PFSK-1 (cell line): ENCODE data around the gene B3GNT4.

ENCODE experiments used
- FOXP2 ChIP-seq: optimal IDR thresholded peaks from 2 replicates; pipeline ENCODE3; 2011; ENCODE audit warnings: borderline replicate concordance, control low read depth, inconsistent platforms; ENCODE audit not compliant: insufficient read depth; ENCODE audit errors: extremely low read length, extremely low read depth
- POLR2AphosphoS5 ChIP-seq: IDR thresholded peaks from 2 replicates; pipeline ENCODE4 v1.6.1; 2012; ENCODE audit warnings: low read depth, mild to moderate bottlenecking, control low read depth, low read length, moderate library complexity
- SIN3A ChIP-seq: IDR thresholded peaks from 2 replicates; pipeline ENCODE4 v1.6.1; 2012; ENCODE audit warnings: mild to moderate bottlenecking, low read length, moderate library complexity, borderline replicate concordance; ENCODE audit not compliant: insufficient read depth
- TAF1 ChIP-seq: IDR thresholded peaks from 2 replicates; pipeline ENCODE4 v1.6.1; 2012; ENCODE audit warnings: low read length, control low read depth, borderline replicate concordance; ENCODE audit not compliant: insufficient read depth
- TF ChIP-seq, protein P1 (sequence below), 2 experiments: IDR thresholded peaks; 2 replicates each; pipeline versions ENCODE4 v1.6.1 to v1.8.0; 2011 to 2012; ENCODE audit warnings: low read depth in 2 of 2, low read length in 2 of 2, control low read depth in 1 of 2, inconsistent platforms in 1 of 2, mild to moderate bottlenecking in 1 of 2, moderate library complexity in 1 of 2; ENCODE audit not compliant: insufficient read depth in 1 of 2

Gene B3GNT4

GRCh38 chr12:122206976-122207375, 3.5 kb downstream of the B3GNT4 start:
- TF ChIP-seq TAF1: no peak
- no peak for TF ChIP-seq SIN3A
- TF ChIP-seq FOXP2: no peak
- no peak for TF ChIP-seq POLR2AphosphoS5
- TF ChIP-seq, protein P1, sequence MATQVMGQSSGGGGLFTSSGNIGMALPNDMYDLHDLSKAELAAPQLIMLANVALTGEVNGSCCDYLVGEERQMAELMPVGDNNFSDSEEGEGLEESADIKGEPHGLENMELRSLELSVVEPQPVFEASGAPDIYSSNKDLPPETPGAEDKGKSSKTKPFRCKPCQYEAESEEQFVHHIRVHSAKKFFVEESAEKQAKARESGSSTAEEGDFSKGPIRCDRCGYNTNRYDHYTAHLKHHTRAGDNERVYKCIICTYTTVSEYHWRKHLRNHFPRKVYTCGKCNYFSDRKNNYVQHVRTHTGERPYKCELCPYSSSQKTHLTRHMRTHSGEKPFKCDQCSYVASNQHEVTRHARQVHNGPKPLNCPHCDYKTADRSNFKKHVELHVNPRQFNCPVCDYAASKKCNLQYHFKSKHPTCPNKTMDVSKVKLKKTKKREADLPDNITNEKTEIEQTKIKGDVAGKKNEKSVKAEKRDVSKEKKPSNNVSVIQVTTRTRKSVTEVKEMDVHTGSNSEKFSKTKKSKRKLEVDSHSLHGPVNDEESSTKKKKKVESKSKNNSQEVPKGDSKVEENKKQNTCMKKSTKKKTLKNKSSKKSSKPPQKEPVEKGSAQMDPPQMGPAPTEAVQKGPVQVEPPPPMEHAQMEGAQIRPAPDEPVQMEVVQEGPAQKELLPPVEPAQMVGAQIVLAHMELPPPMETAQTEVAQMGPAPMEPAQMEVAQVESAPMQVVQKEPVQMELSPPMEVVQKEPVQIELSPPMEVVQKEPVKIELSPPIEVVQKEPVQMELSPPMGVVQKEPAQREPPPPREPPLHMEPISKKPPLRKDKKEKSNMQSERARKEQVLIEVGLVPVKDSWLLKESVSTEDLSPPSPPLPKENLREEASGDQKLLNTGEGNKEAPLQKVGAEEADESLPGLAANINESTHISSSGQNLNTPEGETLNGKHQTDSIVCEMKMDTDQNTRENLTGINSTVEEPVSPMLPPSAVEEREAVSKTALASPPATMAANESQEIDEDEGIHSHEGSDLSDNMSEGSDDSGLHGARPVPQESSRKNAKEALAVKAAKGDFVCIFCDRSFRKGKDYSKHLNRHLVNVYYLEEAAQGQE (IDR thresholded peaks at IDR 0.05; ENCODE audit: insufficient read depth in 1 of 2, low read depth in 2 of 2, low read length in 2 of 2): no peak

GRCh38 chr12:122207391-122207790, 3.9 kb downstream of the B3GNT4 start:
- TF ChIP-seq TAF1: no peak
- TF ChIP-seq SIN3A: no peak

DNA sequence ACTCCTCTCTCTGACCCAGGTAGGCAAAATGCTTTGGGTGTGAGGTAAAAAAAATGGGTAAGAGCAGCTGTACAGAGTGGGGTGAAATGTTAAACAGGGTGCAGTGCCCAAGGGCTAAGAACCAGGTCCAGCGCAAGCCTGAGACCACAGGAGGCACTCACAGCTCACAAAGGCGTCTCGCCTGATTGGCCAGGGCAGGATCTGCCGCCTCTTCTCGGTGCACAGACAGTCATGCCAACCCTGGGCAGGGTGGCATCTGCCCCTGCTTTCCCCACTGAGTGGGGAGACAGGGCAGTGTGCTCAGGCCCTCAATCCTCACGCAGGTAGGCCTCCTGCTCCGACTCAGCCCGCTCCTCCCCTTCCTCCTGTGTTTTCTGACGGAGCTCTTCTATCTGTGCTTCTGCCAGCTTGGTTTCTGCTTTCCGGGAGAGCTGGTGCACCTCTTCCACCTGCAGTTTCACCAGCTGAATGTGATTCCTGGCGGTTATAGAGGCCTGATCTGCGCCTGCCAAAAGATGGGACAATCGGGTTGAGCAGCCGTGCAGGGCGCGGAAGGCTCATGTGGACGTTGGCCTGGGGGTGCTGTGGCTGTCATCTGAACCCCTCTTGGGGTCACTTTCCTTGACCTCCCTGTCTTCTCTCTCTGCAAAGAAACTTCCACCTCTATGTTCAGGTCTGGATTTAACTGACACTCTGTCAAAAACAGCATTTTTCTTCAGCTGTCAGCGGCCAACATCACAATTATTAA, 4.7 kb downstream of the B3GNT4 start:
- no peak for TF ChIP-seq TAF1

- TF ChIP-seq FOXP2: no peak
Observed at GRCh38 chr12:122215771-122216170, 12.3 kb downstream of the B3GNT4 start.

- TF ChIP-seq SIN3A: no peak
- TF ChIP-seq, protein P1 (IDR thresholded peaks at IDR 0.05; ENCODE audit: insufficient read depth in 1 of 2, low read depth in 2 of 2, low read length in 2 of 2): no peak
- no peak for TF ChIP-seq POLR2AphosphoS5
- no peak for TF ChIP-seq FOXP2
- no peak for TF ChIP-seq TAF1
Observed at GRCh38 chr12:122216445-122216844, 12.9 kb downstream of the B3GNT4 start.

- TF ChIP-seq TAF1: peak; percentile 96
- peak; percentile 89 for TF ChIP-seq POLR2AphosphoS5
- TF ChIP-seq SIN3A: no peak
- peak; percentile 91 for TF ChIP-seq FOXP2
- TF ChIP-seq, protein P1 (IDR thresholded peaks at IDR 0.05; ENCODE audit: insufficient read depth in 1 of 2, low read depth in 2 of 2, low read length in 2 of 2): peak in 1 of 2 experiments; percentile 57; a peak in 1 of 4 replicates
Observed at GRCh38 chr12:122225683-122226365, 22.3 kb downstream of the B3GNT4 start, which contains the start of gene DIABLO. Gene DIABLO (minus strand): TSS chr12:122226052. CDS start chr12:122226014, 38 bp downstream.
